H9 (cell line): ENCODE data around the gene NINJ1. TPM values are rescaled to one million over a fixed set of nuclear protein-coding genes. Genes with fewer than 3 reads are reported as not detected.

ENCODE experiments used
- DNase-seq: peaks from one replicate; pipeline ENCODE4 v3.0.0-alpha.2; 2017
- H2AFZ ChIP-seq: one replicate; pipeline ENCODE4 v1.6.1; 2013; ENCODE audit warnings: mild to moderate bottlenecking, low read length, control low read depth, moderate library complexity
- H2AK5ac ChIP-seq: 2 replicates; pipeline ENCODE4 v1.6.1; 2013; ENCODE audit warnings: low read length, control low read depth, mixed read lengths; ENCODE audit not compliant: insufficient read length
- H2BK120ac ChIP-seq: one replicate; pipeline ENCODE4 v1.6.1; 2013; ENCODE audit warnings: low read depth, mild to moderate bottlenecking, low read length, control low read depth, inconsistent platforms; ENCODE audit not compliant: poor library complexity, severe bottlenecking
- H2BK12ac ChIP-seq: 2 replicates; pipeline ENCODE4 v1.6.1; 2013; ENCODE audit warnings: low read length, control low read depth, mixed read lengths, low read depth; ENCODE audit not compliant: insufficient read length
- H2BK15ac ChIP-seq: 2 replicates; pipeline ENCODE4 v1.6.1; 2013; ENCODE audit warnings: low read depth, low read length, control low read depth
- H2BK20ac ChIP-seq: one replicate; pipeline ENCODE4 v1.6.1; 2013; ENCODE audit warnings: low read depth, mild to moderate bottlenecking, low read length, control low read depth, inconsistent platforms; ENCODE audit not compliant: poor library complexity, severe bottlenecking
- H2BK5ac ChIP-seq: 2 replicates; pipeline ENCODE4 v1.6.1; 2013; ENCODE audit warnings: low read length, control low read depth, mixed read lengths; ENCODE audit not compliant: insufficient read length
- H3K14ac ChIP-seq: 2 replicates; pipeline ENCODE4 v1.6.1; 2013; ENCODE audit warnings: low read length, control low read depth; ENCODE audit not compliant: insufficient read depth
- H3K18ac ChIP-seq: 2 replicates; pipeline ENCODE4 v1.6.1; 2013; ENCODE audit warnings: low read depth, mild to moderate bottlenecking, mixed read lengths, low read length, control low read depth; ENCODE audit not compliant: insufficient read length
- H3K23ac ChIP-seq: 2 replicates; pipeline ENCODE4 v1.6.1; 2013; ENCODE audit warnings: low read length, control low read depth, mixed read lengths, low read depth; ENCODE audit not compliant: insufficient read length
- H3K23me2 ChIP-seq: 2 replicates; pipeline ENCODE4 v1.6.1; 2013; ENCODE audit warnings: low read depth, mild to moderate bottlenecking, mixed read lengths, low read length, control low read depth; ENCODE audit not compliant: insufficient read length, poor library complexity, severe bottlenecking
- H3K27ac ChIP-seq: 2 replicates; pipeline ENCODE4 v1.5.1; 2013; ENCODE audit warnings: low read length, control low read depth, mixed read lengths, low read depth; ENCODE audit not compliant: insufficient read length
- H3K27me3 ChIP-seq: 2 replicates; pipeline ENCODE4 v1.6.1; 2013; ENCODE audit warnings: low read length, control low read depth, inconsistent platforms; ENCODE audit not compliant: insufficient read depth
- H3K4ac ChIP-seq: 2 replicates; pipeline ENCODE4 v1.6.1; 2013; ENCODE audit warnings: low read depth, mild to moderate bottlenecking, control low read depth, inconsistent platforms, low read length, moderate library complexity
- H3K4me1 ChIP-seq: 2 replicates; pipeline ENCODE4 v1.6.1; 2013; ENCODE audit warnings: low read length, control low read depth, inconsistent platforms; ENCODE audit not compliant: insufficient read depth
- H3K4me2 ChIP-seq: 2 replicates; pipeline ENCODE4 v1.6.1; 2013; ENCODE audit warnings: low read length, control low read depth, mixed read lengths; ENCODE audit not compliant: insufficient read length, insufficient read depth
- H3K56ac ChIP-seq: 2 replicates; pipeline ENCODE4 v1.6.1; 2013; ENCODE audit warnings: low read depth, mild to moderate bottlenecking, mixed read lengths, low read length, control low read depth; ENCODE audit not compliant: insufficient read length
- H3K79me1 ChIP-seq: 2 replicates; pipeline ENCODE4 v1.6.1; 2013; ENCODE audit warnings: low read depth, mild to moderate bottlenecking, moderate library complexity, low read length, control low read depth, inconsistent platforms; ENCODE audit not compliant: insufficient read depth, poor library complexity, severe bottlenecking
- H3K79me2 ChIP-seq: 2 replicates; pipeline ENCODE4 v1.6.1; 2013; ENCODE audit warnings: low read length, control low read depth, inconsistent platforms; ENCODE audit not compliant: insufficient read depth
- H3K9ac ChIP-seq: 2 replicates; pipeline ENCODE4 v1.6.1; 2013; ENCODE audit warnings: low read length, control low read depth, mixed read lengths; ENCODE audit not compliant: insufficient read length; ENCODE audit errors: extremely low read depth
- H3K9me3 ChIP-seq: one replicate; pipeline ENCODE4 v1.6.1; 2013; ENCODE audit warnings: low read depth, low read length, inconsistent platforms; ENCODE audit not compliant: control insufficient read depth
- H3T11ph ChIP-seq: one replicate; pipeline ENCODE4 v1.6.1; 2013; ENCODE audit warnings: mild to moderate bottlenecking, low read length, control low read depth, inconsistent platforms
- H4K20me1 ChIP-seq: one replicate; pipeline ENCODE4 v1.6.1; 2013; ENCODE audit not compliant: control insufficient read depth, insufficient read length, insufficient read depth
- H4K5ac ChIP-seq: 2 replicates; pipeline ENCODE4 v1.6.1; 2013; ENCODE audit warnings: low read depth, mild to moderate bottlenecking, mixed read lengths, low read length, control low read depth; ENCODE audit not compliant: insufficient read length
- H4K8ac ChIP-seq: replicated peaks from 2 replicates; pipeline ENCODE4 v1.6.1; 2013; ENCODE audit warnings: low read length, control low read depth, mixed read lengths, low read depth; ENCODE audit not compliant: insufficient read length
- H4K91ac ChIP-seq: 2 replicates; pipeline ENCODE4 v1.6.1; 2013; ENCODE audit warnings: low read depth, mild to moderate bottlenecking, moderate library complexity, mixed read lengths, low read length, control low read depth; ENCODE audit not compliant: insufficient read length
- H3K27ac Mint-ChIP-seq, 3 experiments: 2 replicates in 2 of 3; 3 replicates in 1 of 3; pipeline ENCODE4 v1.8.0; 2020 to 2021; ENCODE audit warnings: mixed read lengths in 3 of 3, mild to moderate bottlenecking in 1 of 3, moderate library complexity in 1 of 3
- H3K27me3 Mint-ChIP-seq: 2 replicates; pipeline ENCODE4 v1.8.0; 2021; ENCODE audit warnings: low read depth, mild to moderate bottlenecking, moderate library complexity, mixed read lengths
- H3K36me3 Mint-ChIP-seq, 3 experiments: 2 replicates in 2 of 3; 3 replicates in 1 of 3; pipeline ENCODE4 v1.8.0; 2020 to 2021; ENCODE audit warnings: low read depth in 3 of 3, mixed read lengths in 3 of 3; ENCODE audit not compliant: insufficient read depth in 1 of 3
- H3K4me1 Mint-ChIP-seq, 2 experiments: 2 replicates each; pipeline ENCODE4 v1.8.0; 2020; ENCODE audit warnings: mixed read lengths in 2 of 2
- H3K4me3 Mint-ChIP-seq, 2 experiments: 2 replicates in 1 of 2; 3 replicates in 1 of 2; pipeline ENCODE4 v1.8.0; 2020 to 2021; ENCODE audit warnings: mild to moderate bottlenecking in 2 of 2, mixed read lengths in 2 of 2, moderate library complexity in 1 of 2
- H3K9me3 Mint-ChIP-seq, 2 experiments: 2 replicates in 1 of 2; 3 replicates in 1 of 2; pipeline ENCODE4 v1.8.0; 2020; ENCODE audit warnings: mild to moderate bottlenecking in 2 of 2, mixed read lengths in 2 of 2, moderate library complexity in 1 of 2
- CTCF ChIP-seq: fragments of 200-600 bp; sonication (generic); conservative IDR thresholded peaks from 3 replicates; pipeline ENCODE4 v1.8.0; 2021; ENCODE audit warnings: antibody characterized with exemption, mild to moderate bottlenecking
- WGBS: extraction: QIAGEN DNeasy Blood & Tissue Kit; methylation state at CpG from one replicate; pipeline ENCODE4 v1.1.7; 2013; ENCODE audit warnings: missing lambda C conversion rate, low lambda C conversion rate, mixed read lengths; ENCODE audit not compliant: insufficient read length; ENCODE audit errors: extremely low coverage; 5-methylcytosine and 5-hydroxymethylcytosine counted together
- total RNA-seq: library from RNA; stranded (reverse); gene quantifications from 2 replicates; pipeline ENCODE4 v1.2.1, GENCODE V29; 2021

NINJ1 gene
- total RNA-seq, 1 experiment from 2014 or later = 28.9 TPM

GRCh38 chr9:93139365-93140182 lies 5.5 kb upstream of the NINJ1 start:
- Histone ChIP-seq H3K27me3 (peaks cover 5% of the 10 kb centered on the region; the same call in 1 of the 2 replicates), H4K20me1 (no peaks in the 10 kb centered on the region), H3K4me2 (no peak overlapping the region), H2BK12ac (no peak overlapping the region), H2BK120ac (no peak overlapping the region), H3T11ph (no peak overlapping the region), H2BK20ac (no peak overlapping the region), H3K27ac (no peak overlapping the region), H3K9me3 (no peaks in the 10 kb centered on the region), H3K23me2 (no peaks in the 10 kb centered on the region), H3K14ac (no peak overlapping the region), H3K9ac (no peak overlapping the region), H3K79me1 (no peaks in the 10 kb centered on the region), H4K5ac (no peak overlapping the region), H4K91ac (no peak overlapping the region), H4K8ac (no peak overlapping the region), H2BK15ac (no peak overlapping the region), H3K79me2 (no peaks in the 10 kb centered on the region), H2AFZ (no peak overlapping the region), H3K56ac (no peak overlapping the region), H3K4ac (no peak overlapping the region), H2AK5ac (no peak overlapping the region), H3K23ac (no peak overlapping the region), H3K18ac (no peak overlapping the region), H3K4me1 (no peaks in the 10 kb centered on the region), H2BK5ac (no peak overlapping the region)
- Mint-ChIP-seq H3K27me3 (peaks cover 30% of the 10 kb centered on the region), H3K36me3 (no peaks in the 10 kb centered on the region; a peak in 1 of 7 replicates), H3K27ac (no peak overlapping the region), H3K4me3 (no peak overlapping the region), H3K9me3 (peaks cover 2 to 3% of the 10 kb centered on the region in 2 experiments; a peak in 2 of 5 replicates), H3K4me1 (peaks cover 10% of the 10 kb centered on the region in 2 experiments)
- no peak for DNase-seq
- TF ChIP-seq CTCF = no peak
- WGBS = no CpG with 5 or more reads among the region's 16 CpGs
